ENCODE results near the gene NOP16. TPM values are rescaled to one million over a fixed set of nuclear protein-coding genes. Genes with fewer than 3 reads are reported as not detected.

Gene NOP16
- total and polyA plus RNA-seq, 2 of the 13 experiments (the other 11 are each of a cell fraction or from before 2014, with no cell fraction given): 43.3 to 48.4 TPM

DNA sequence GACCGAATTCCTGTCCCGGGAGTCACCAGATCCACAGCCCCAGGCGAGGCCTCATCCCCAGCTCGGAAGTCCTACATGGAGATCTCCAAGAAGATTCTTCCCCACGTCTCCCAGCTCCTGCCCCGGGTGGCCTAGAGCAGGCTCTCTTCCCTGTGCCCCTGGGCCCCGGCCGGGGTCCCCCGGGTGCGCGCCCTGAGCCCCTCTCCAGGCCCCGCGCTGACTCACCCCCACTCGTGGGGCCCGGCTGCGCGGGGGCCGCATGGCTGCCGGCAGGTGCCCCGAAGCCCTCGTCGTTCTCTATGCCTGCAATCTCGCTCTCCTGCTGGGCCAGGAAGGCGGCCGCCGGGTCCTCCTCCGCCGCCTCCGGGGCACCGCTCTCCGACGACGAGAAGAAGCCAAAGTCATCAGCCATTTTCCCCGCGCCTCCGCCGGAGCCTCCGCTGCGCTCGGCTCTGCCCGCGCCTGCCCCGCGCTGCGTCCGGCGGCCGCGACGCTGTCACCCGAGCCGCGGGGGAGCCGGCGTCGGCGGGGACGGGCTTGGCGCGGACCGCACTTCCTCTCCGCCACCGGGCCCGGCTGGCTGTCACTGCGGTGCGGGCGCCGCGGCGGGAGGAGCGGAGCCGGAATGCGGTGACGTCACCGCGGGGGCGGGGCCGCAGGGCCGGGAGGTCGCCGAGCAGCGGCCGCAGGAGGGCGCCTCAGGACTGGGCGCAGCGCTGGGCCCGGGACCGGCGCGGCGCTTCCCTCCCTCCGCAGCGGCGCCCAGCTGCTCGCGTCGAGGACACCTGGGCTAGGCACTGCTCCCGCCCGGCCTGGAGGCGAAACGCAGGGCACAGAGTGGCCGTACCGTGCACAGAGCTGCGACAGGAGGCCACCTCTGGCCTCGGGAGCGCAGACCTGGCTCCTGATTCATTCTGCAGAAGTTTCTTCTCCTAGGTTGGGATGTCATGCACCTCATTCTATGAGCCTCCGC is 27.8 kb upstream of the NOP16 start, which contains the start of gene CLTB (continued):
- TF ChIP-seq, protein P1, sequence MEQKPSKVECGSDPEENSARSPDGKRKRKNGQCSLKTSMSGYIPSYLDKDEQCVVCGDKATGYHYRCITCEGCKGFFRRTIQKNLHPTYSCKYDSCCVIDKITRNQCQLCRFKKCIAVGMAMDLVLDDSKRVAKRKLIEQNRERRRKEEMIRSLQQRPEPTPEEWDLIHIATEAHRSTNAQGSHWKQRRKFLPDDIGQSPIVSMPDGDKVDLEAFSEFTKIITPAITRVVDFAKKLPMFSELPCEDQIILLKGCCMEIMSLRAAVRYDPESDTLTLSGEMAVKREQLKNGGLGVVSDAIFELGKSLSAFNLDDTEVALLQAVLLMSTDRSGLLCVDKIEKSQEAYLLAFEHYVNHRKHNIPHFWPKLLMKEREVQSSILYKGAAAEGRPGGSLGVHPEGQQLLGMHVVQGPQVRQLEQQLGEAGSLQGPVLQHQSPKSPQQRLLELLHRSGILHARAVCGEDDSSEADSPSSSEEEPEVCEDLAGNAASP (CRISPR knock-in tag; IDR thresholded peaks at IDR 0.05; ENCODE audit: borderline replicate concordance): peak; percentile 58; the same call in 1 of the 2 replicates
- TF ChIP-seq RFX5 (IDR thresholded peaks at IDR 0.05; ENCODE audit: low read depth, low read length): peak; percentile 38; the same call in 1 of the 2 replicates
- no peak for TF ChIP-seq ZNF3 (CRISPR knock-in tag; IDR thresholded peaks at IDR 0.05)
- no peak for TF ChIP-seq ZNF569 (CRISPR knock-in tag; IDR thresholded peaks at IDR 0.05; ENCODE audit: borderline replicate concordance)
- peak; percentile 59; the same call in 1 of the 2 replicates for TF ChIP-seq MAZ (IDR thresholded peaks at IDR 0.05; ENCODE audit: borderline replicate concordance, low read depth, low read length)
- TF ChIP-seq MAZ (CRISPR knock-in tag; IDR thresholded peaks at IDR 0.05; ENCODE audit: low read depth): peak; percentile 99
- no peak for TF ChIP-seq ATRX (CRISPR knock-in tag; IDR thresholded peaks at IDR 0.05; ENCODE audit: borderline replicate concordance)
- TF ChIP-seq KDM5B (CRISPR knock-in tag; IDR thresholded peaks at IDR 0.05; ENCODE audit: borderline replicate concordance): peak; percentile 70
- TF ChIP-seq ZNF879 (CRISPR knock-in tag; IDR thresholded peaks at IDR 0.05): no peak
- no peak; the same call in 1 of the 2 replicates for TF ChIP-seq ZFP82 (CRISPR knock-in tag; IDR thresholded peaks at IDR 0.05; ENCODE audit: borderline replicate concordance)
- TF ChIP-seq SAFB2 (CRISPR knock-in tag; IDR thresholded peaks at IDR 0.05; ENCODE audit: borderline replicate concordance, low read depth): no peak; the same call in 1 of the 2 replicates
- TF ChIP-seq ZNF431 (CRISPR knock-in tag; IDR thresholded peaks at IDR 0.05; ENCODE audit: borderline replicate concordance, low read depth): peak; percentile 36; the same call in 1 of the 2 replicates
- TF ChIP-seq ZNF143 (CRISPR knock-in tag; IDR thresholded peaks at IDR 0.05): 0 out of 2 replicates have a peak, but pooled peaks have one; percentile 19
- TF ChIP-seq, protein P2, sequence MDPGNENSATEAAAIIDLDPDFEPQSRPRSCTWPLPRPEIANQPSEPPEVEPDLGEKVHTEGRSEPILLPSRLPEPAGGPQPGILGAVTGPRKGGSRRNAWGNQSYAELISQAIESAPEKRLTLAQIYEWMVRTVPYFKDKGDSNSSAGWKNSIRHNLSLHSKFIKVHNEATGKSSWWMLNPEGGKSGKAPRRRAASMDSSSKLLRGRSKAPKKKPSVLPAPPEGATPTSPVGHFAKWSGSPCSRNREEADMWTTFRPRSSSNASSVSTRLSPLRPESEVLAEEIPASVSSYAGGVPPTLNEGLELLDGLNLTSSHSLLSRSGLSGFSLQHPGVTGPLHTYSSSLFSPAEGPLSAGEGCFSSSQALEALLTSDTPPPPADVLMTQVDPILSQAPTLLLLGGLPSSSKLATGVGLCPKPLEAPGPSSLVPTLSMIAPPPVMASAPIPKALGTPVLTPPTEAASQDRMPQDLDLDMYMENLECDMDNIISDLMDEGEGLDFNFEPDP (CRISPR knock-in tag; conservative IDR thresholded peaks at IDR 0.05): no peak
- 0 out of 2 replicates have a peak, but pooled peaks have one; percentile 36 for TF ChIP-seq ZC3H4 (CRISPR knock-in tag; IDR thresholded peaks at IDR 0.05; ENCODE audit: borderline replicate concordance)
- TF ChIP-seq ZNF547 (CRISPR knock-in tag; IDR thresholded peaks at IDR 0.05): no peak; the same call in 1 of the 2 replicates
- TF ChIP-seq ZNF446 (CRISPR knock-in tag; IDR thresholded peaks at IDR 0.05): peak; percentile 81; the same call in 1 of the 2 replicates
- TF ChIP-seq HMG20B (CRISPR knock-in tag; conservative IDR thresholded peaks at IDR 0.05): no peak
- TF ChIP-seq ZNF737 (CRISPR knock-in tag; IDR thresholded peaks at IDR 0.05; ENCODE audit: borderline replicate concordance): no peak
- no peak for TF ChIP-seq E2F2 (CRISPR knock-in tag; IDR thresholded peaks at IDR 0.05; ENCODE audit: borderline replicate concordance)
- no peak for TF ChIP-seq NFE2L1 (CRISPR knock-in tag; IDR thresholded peaks at IDR 0.05; ENCODE audit: borderline replicate concordance)
- TF ChIP-seq, protein P3, sequence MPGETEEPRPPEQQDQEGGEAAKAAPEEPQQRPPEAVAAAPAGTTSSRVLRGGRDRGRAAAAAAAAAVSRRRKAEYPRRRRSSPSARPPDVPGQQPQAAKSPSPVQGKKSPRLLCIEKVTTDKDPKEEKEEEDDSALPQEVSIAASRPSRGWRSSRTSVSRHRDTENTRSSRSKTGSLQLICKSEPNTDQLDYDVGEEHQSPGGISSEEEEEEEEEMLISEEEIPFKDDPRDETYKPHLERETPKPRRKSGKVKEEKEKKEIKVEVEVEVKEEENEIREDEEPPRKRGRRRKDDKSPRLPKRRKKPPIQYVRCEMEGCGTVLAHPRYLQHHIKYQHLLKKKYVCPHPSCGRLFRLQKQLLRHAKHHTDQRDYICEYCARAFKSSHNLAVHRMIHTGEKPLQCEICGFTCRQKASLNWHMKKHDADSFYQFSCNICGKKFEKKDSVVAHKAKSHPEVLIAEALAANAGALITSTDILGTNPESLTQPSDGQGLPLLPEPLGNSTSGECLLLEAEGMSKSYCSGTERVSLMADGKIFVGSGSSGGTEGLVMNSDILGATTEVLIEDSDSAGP (CRISPR knock-in tag; IDR thresholded peaks at IDR 0.05; ENCODE audit: borderline replicate concordance): peak; percentile 78
- peak; percentile 45; the same call in 1 of the 2 replicates for TF ChIP-seq NR1H2 (CRISPR knock-in tag; IDR thresholded peaks at IDR 0.05; ENCODE audit: borderline replicate concordance, low read depth)
